SK-N-MC (cell line): ENCODE results near the gene TAF1.

Source experiments
- EZH2 ChIP-seq: fragments of 200-600 bp; sonication (generic); IDR thresholded peaks from one replicate; pipeline ENCODE4 v1.6.1; 2017; ENCODE audit warnings: antibody characterized with exemption
- FOXP2 ChIP-seq: optimal IDR thresholded peaks from 2 replicates; pipeline ENCODE3; 2011; ENCODE audit warnings: mild to moderate bottlenecking, moderate library complexity; ENCODE audit not compliant: insufficient read depth; ENCODE audit errors: extremely low read length, control extremely low read depth
- POLR2AphosphoS5 ChIP-seq: IDR thresholded peaks from 2 replicates; pipeline ENCODE4 v1.6.1; 2012; ENCODE audit warnings: mild to moderate bottlenecking, low read depth, low read length, borderline replicate concordance

DNA sequence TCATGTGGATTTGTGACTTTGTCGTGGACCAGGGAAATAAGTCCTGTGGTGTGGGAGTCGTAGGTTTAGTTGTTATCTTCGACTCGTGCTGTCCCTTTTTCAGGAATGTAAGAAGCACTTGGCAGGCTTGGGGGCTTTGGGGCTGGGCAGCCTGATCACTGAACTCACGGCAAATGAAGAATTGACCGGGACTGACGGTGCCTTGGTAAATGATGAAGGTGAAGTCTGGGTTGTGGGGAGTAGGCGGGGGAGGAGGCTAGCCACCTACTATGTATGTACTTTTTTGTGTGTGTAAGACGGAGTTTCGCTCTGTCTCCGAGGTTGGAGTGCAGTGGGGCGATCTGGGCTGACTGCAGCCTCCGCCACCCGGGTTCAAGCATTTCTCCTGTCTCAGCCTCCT, 1.2 kb downstream of the TAF1 start:
- no peak for TF ChIP-seq POLR2AphosphoS5
- TF ChIP-seq EZH2 = no peak
- TF ChIP-seq FOXP2 = no peak
